HCT116 (cell line): Measurements from ENCODE around the gene CFL1. TPM values are rescaled to one million over a fixed set of nuclear protein-coding genes. Genes with fewer than 3 reads are reported as not detected.

Source experiments
- ATAC-seq: fragments of 200-7000 bp; cut with Tn5 transposase; 2 replicates; pipeline ENCODE4 v1.9.1; 2020; ENCODE audit warnings: mild to moderate bottlenecking, moderate library complexity
- BruUV-seq: library from RNA; stranded (reverse); fragments of 400-500 nt; replicated peaks from 2 replicates; lab custom pipeline; 2021; lab: Mats Ljungman, UMichigan
- CTCF ChIA-PET: fragments of 300-600 bp; sonication (Branson Sonifier 250); formaldehyde crosslinking; loops from one replicate; lab custom pipeline; 2021; ENCODE audit warnings: antibody characterized with exemption; lab: Charles Lee
- POLR2A ChIA-PET: fragments of 300-600, 350-600 bp; sonication (Branson Sonifier 250); formaldehyde crosslinking; loops from one replicate; lab custom pipeline; 2021; ENCODE audit warnings: antibody characterized with exemption; lab: Charles Lee
- RAD21 ChIA-PET, 2 experiments: fragments of 300-600 bp; sonication (Branson Sonifier 250); formaldehyde crosslinking; loops; one replicate each; lab custom pipeline; 2023; ENCODE audit warnings: low total read pairs in 2 of 2; ENCODE audit not compliant: uncharacterized antibody in 2 of 2, unreplicated experiment in 2 of 2, low non-redundant PET in 1 of 2; lab: Charles Lee
- DNase-seq: peaks from one replicate; pipeline ENCODE4 v3.0.0-alpha.2; 2010; ENCODE audit warnings: low read depth, low spot score
- H2AFZ ChIP-seq: fragments of 200-600 bp; shearing (Covaris generic), sonication (generic); 2 replicates; pipeline ENCODE4 v1.6.1; 2017; ENCODE audit warnings: low read depth, mixed run types, mixed read lengths, antibody characterized with exemption, low read length; ENCODE audit not compliant: poor library complexity, severe bottlenecking
- H3K27ac ChIP-seq: 2 replicates; pipeline ENCODE4 v1.5.1; 2012; ENCODE audit warnings: low read depth, low read length
- H3K27me3 ChIP-seq: fragments of 200-600 bp; sonication (generic); 2 replicates; pipeline ENCODE4 v1.6.1; 2016; ENCODE audit warnings: mixed run types, low read length, mixed read lengths; ENCODE audit not compliant: insufficient read depth
- H3K36me3 ChIP-seq, 2 experiments: fragments of 200-500 bp in 1 of 2; fragments of 200-600 bp in 1 of 2; sonication (Bioruptor generic) in 1 of 2; sonication (generic) in 1 of 2; 2 replicates each; pipeline versions ENCODE4 v1.5.1 to v1.6.1; 2014 to 2016; ENCODE audit warnings: low read length in 2 of 2, inconsistent platforms in 1 of 2, mixed read lengths in 1 of 2, mixed run types in 1 of 2; ENCODE audit not compliant: insufficient read depth in 2 of 2, control insufficient read depth in 1 of 2
- H3K4me1 ChIP-seq, 2 experiments: fragments of 200-600 bp in 1 of 2; sonication (generic) in 1 of 2; 2 replicates each; pipeline versions ENCODE4 v1.5.1 to v1.6.1; 2012 to 2017; ENCODE audit warnings: low read length in 2 of 2, inconsistent platforms in 1 of 2, mild to moderate bottlenecking in 1 of 2, mixed read lengths in 1 of 2, mixed run types in 1 of 2, moderate library complexity in 1 of 2; ENCODE audit not compliant: insufficient read depth in 2 of 2, control insufficient read depth in 1 of 2
- H3K4me2 ChIP-seq: fragments of 200-600 bp; sonication (generic); 2 replicates; pipeline ENCODE4 v1.6.1; 2017; ENCODE audit warnings: mixed run types, low read length, mixed read lengths
- H3K4me3 ChIP-seq, 2 experiments: fragments of 200-600 bp in 1 of 2; sonication (generic) in 1 of 2; replicated peaks in 1 of 2; 2 replicates each; pipeline ENCODE4 v1.5.1; 2011 to 2016; ENCODE audit warnings: low read length in 2 of 2, control low read depth in 1 of 2, low read depth in 1 of 2, mild to moderate bottlenecking in 1 of 2, mixed read lengths in 1 of 2, mixed run types in 1 of 2
- H3K79me2 ChIP-seq: fragments of 200-600 bp; sonication (generic); 2 replicates; pipeline ENCODE4 v1.6.1; 2017; ENCODE audit warnings: mild to moderate bottlenecking, mixed run types, low read length, moderate library complexity, mixed read lengths; ENCODE audit not compliant: insufficient read depth
- H3K9ac ChIP-seq: fragments of 200-600 bp; sonication (generic); 2 replicates; pipeline ENCODE4 v1.6.1; 2016; ENCODE audit warnings: low read length, mixed read lengths
- H3K9me2 ChIP-seq: fragments of 200-600 bp; sonication (generic), shearing (Covaris generic); 2 replicates; pipeline ENCODE4 v1.6.1; 2017; ENCODE audit warnings: mixed run types, mild to moderate bottlenecking, moderate library complexity; ENCODE audit not compliant: insufficient read depth
- H3K9me3 ChIP-seq, 2 experiments: fragments of 200-500 bp in 1 of 2; fragments of 200-600 bp in 1 of 2; sonication (Bioruptor generic) in 1 of 2; sonication (generic) in 1 of 2; 2 replicates each; pipeline ENCODE4 v1.6.1; 2014 to 2017; ENCODE audit warnings: low read length in 2 of 2, mixed read lengths in 2 of 2, inconsistent platforms in 1 of 2, low read depth in 1 of 2, mild to moderate bottlenecking in 1 of 2, mixed run types in 1 of 2, moderate library complexity in 1 of 2; ENCODE audit not compliant: control insufficient read depth in 1 of 2, insufficient read depth in 1 of 2
- H4K20me1 ChIP-seq: fragments of 200-600 bp; sonication (generic), shearing (Covaris generic); 2 replicates; pipeline ENCODE4 v1.6.1; 2017; ENCODE audit warnings: mixed run types, mild to moderate bottlenecking, moderate library complexity; ENCODE audit not compliant: insufficient read depth
- CBX3 ChIP-seq: IDR thresholded peaks from 2 replicates; pipeline ENCODE4 v1.6.1; 2012; ENCODE audit warnings: low read depth
- CEBPB ChIP-seq: IDR thresholded peaks from 2 replicates; pipeline ENCODE4 v1.6.1; 2012; ENCODE audit warnings: low read depth
- FOSL1 ChIP-seq: IDR thresholded peaks from 2 replicates; pipeline ENCODE4 v1.6.1; 2012; ENCODE audit warnings: low read depth
- JUND ChIP-seq: IDR thresholded peaks from 2 replicates; pipeline ENCODE4 v1.6.1; 2012
- MAX ChIP-seq: IDR thresholded peaks from 2 replicates; pipeline ENCODE4 v1.6.1; 2012
- RAD21 ChIP-seq: IDR thresholded peaks from 2 replicates; pipeline ENCODE4 v1.6.1; 2012; ENCODE audit warnings: low read depth, mild to moderate bottlenecking
- SIN3A ChIP-seq: IDR thresholded peaks from 2 replicates; pipeline ENCODE4 v1.6.1; 2012; ENCODE audit warnings: low read depth
- SP1 ChIP-seq: IDR thresholded peaks from 2 replicates; pipeline ENCODE4 v1.6.1; 2012; ENCODE audit warnings: low read depth
- YY1 ChIP-seq: IDR thresholded peaks from 2 replicates; pipeline ENCODE4 v1.6.1; 2011; ENCODE audit warnings: low read length, low read depth, moderate library complexity, mild to moderate bottlenecking; ENCODE audit not compliant: insufficient replicate concordance; ENCODE audit errors: extremely low read depth
- ZFX ChIP-seq: fragments of 450-650 bp; IDR thresholded peaks from 2 replicates; pipeline ENCODE4 v1.6.1; 2017
- intact Hi-C: fragments of 100-400 bp; cut with micrococcal nuclease; formaldehyde crosslinking; loops from 2 replicates; pipeline ENCODE4 v1.10.0; 2022
- total RNA-seq: library from RNA; stranded (reverse); gene quantifications from one replicate; pipeline ENCODE4 v1.2.1, GENCODE V29; 2021; ENCODE audit not compliant: unreplicated experiment

The CFL1 gene
- total RNA-seq, 1 experiment from 2014 or later = 1,270 TPM

- DNase-seq = no peak
- Histone ChIP-seq H3K9me3 (no peaks in the 10 kb centered on the region), H3K27ac (no peak within 1 kb of the TSS), H3K9me2 (no peaks in the 10 kb centered on the region), H3K9ac (no peak within 1 kb of the TSS), H3K4me3 (no peak within 1 kb of the TSS), H3K36me3 (peaks cover 5 to 25% of the 10 kb centered on the region in 2 experiments; a peak in 2 of 4 replicates), H2AFZ (no peak within 1 kb of the TSS), H4K20me1 (no peaks in the 10 kb centered on the region), H3K79me2 (peaks cover 12% of the 10 kb centered on the region; the same call in 1 of the 2 replicates), H3K4me2 (no peak within 1 kb of the TSS), H3K4me1 (peaks cover 2 to 5% of the 10 kb centered on the region in 2 experiments; a peak in 2 of 4 replicates), H3K27me3 (no peaks in the 10 kb centered on the region)
- BruUV-seq = no TSS peak
- ChIA-PET RAD21 (no interaction called here), CTCF (interaction anchor here (1.1 kb wide), 1 partner anchor 8 kb away, joined by 4 read pairs; the partner anchor contains the start of gene FIBP), POLR2A (no interaction called here)
- TF ChIP-seq SIN3A = no peak
- TF ChIP-seq ZFX = no peak
- TF ChIP-seq CEBPB = no peak
- TF ChIP-seq RAD21 = no peak
- no peak for TF ChIP-seq FOSL1
- no peak for TF ChIP-seq YY1
- no peak for TF ChIP-seq SP1
- no peak for TF ChIP-seq JUND
- no peak for TF ChIP-seq CBX3
- no peak for TF ChIP-seq MAX
- ATAC-seq = no peak
- intact Hi-C loops = no loop called here
These were observed 21.6 kb upstream of the CFL1 start, which contains the start of gene CTSW for GRCh38 chr11:65879617-65880016. TSS of gene CTSW (plus strand) at chr11:65879837. CDS start at chr11:65879855, 18 bp downstream.
